22Rv1 (cell line): ENCODE data around the gene RNF144B.

Source experiments
- ZFX ChIP-seq: fragments of 450-650 bp; IDR thresholded peaks from 2 replicates; pipeline ENCODE4 v1.6.1; 2017; ENCODE audit warnings: antibody characterized with exemption, borderline replicate concordance
- TF ChIP-seq, protein P1 (sequence below): fragments of 450-650 bp; IDR thresholded peaks from 2 replicates; pipeline ENCODE4 v1.5.1; 2017; ENCODE audit warnings: mild to moderate bottlenecking

DNA sequence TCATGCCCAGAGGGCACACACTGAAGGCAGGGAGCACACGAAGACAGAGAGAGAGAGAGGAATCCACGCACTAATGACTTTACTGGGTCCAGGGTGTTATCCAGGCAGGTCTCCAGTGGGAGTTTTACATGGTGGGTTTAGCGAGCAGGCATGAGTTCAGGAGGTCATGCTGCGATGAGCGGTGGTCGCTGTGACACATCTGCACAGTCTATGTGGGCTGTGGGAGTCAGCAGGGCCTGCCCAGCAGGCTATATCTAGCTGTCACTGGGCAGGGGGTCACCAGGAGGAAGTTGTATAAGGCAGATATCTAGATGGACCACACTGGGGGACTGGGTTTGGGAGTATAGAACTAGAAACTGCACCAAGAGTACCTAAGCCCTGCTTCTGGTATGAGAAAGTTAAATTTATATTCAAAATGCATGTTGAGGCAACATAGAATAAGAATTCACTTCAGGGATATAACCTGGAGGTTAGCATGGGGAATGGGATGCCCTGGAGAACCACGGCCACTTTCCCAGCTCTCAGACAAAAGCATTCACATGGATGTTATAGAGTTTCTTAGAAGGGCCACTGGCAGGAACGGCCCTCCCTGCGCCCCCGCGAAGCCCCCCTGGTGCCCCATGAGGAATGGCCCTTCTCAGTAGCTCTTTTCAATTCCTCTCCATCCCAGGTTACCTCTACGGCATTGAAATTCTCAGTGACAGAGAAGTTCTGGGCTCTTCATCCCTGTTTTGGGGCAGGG lies 113.9 kb downstream of the RNF144B start:
- TF ChIP-seq, protein P1, sequence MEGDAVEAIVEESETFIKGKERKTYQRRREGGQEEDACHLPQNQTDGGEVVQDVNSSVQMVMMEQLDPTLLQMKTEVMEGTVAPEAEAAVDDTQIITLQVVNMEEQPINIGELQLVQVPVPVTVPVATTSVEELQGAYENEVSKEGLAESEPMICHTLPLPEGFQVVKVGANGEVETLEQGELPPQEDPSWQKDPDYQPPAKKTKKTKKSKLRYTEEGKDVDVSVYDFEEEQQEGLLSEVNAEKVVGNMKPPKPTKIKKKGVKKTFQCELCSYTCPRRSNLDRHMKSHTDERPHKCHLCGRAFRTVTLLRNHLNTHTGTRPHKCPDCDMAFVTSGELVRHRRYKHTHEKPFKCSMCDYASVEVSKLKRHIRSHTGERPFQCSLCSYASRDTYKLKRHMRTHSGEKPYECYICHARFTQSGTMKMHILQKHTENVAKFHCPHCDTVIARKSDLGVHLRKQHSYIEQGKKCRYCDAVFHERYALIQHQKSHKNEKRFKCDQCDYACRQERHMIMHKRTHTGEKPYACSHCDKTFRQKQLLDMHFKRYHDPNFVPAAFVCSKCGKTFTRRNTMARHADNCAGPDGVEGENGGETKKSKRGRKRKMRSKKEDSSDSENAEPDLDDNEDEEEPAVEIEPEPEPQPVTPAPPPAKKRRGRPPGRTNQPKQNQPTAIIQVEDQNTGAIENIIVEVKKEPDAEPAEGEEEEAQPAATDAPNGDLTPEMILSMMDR: no peak
- no peak for TF ChIP-seq ZFX
